ENCODE data around the gene COL4A2.

COL4A2 gene

DNA sequence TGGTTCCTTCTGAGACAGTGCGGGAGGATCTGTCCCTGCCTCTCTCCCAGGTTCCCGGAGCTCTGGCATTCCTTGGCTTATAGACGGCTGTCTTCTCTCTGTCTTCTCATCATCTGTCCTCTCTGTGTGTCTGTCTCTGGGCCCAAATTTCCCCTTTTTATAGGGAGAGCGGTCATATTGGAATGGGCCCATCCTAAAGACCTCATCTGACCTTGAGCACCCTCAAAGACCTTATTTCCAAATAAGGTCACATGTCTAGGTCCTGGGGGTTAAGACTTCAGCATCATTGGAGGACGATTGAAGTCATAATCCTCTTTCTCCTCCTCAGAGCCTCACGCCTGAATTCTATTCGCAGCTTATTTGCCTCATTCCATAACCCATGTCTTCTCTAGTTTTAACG lies 156.1 kb downstream of the COL4A2 start:
- Histone ChIP-seq H3K9ac (ENCODE audit: low read depth, low read length) (no peak overlapping the region), H3K4me1 (ENCODE audit: insufficient read depth, low read length) (no peaks in the 10 kb centered on the region), H3K36me3 (ENCODE audit: insufficient read depth, low read length) (peaks cover 19% of the 10 kb centered on the region), H3K9me3 (ENCODE audit: control insufficient read depth, insufficient read depth, low read length) (no peaks in the 10 kb centered on the region)

DNA sequence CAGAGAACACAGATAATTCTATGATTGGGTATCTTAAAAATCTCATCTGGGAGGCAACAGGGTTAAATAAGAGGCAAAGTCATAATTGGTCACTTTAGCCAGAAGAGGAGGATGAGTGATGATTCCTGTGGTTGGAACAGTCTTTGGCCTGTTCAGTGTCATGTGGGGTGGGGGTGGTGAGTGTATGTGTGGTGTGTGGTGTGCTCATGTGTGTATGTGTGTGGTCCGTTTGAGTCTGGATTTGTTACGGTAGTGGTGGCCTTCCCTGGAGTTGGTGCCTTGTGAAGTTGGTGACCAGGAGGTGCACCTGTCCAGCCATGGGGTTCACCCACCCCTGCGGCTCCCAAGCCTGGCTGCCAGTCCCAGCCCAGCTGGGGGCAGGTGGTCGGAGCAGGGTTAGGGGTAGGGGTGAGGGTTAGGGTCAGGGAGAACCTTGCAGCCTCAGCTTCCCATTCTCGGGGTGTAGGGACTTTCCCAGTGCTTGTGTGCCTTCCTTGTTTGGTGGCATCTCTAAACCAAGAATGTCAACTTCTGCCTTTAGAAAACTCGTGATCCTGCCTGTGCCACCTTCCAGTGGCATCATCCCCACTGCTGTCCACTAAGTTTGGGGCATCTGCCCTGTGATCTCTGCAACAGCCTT lies 156.9 kb downstream of the COL4A2 start:
- Histone ChIP-seq H3K36me3 (ENCODE audit: insufficient read depth, low read length) (peaks cover 22% of the 10 kb centered on the region), H3K9me3 (ENCODE audit: control insufficient read depth, insufficient read depth, low read length) (no peaks in the 10 kb centered on the region), H3K4me1 (ENCODE audit: insufficient read depth, low read length) (no peaks in the 10 kb centered on the region), H3K9ac (ENCODE audit: low read depth, low read length) (no peak overlapping the region)

DNA sequence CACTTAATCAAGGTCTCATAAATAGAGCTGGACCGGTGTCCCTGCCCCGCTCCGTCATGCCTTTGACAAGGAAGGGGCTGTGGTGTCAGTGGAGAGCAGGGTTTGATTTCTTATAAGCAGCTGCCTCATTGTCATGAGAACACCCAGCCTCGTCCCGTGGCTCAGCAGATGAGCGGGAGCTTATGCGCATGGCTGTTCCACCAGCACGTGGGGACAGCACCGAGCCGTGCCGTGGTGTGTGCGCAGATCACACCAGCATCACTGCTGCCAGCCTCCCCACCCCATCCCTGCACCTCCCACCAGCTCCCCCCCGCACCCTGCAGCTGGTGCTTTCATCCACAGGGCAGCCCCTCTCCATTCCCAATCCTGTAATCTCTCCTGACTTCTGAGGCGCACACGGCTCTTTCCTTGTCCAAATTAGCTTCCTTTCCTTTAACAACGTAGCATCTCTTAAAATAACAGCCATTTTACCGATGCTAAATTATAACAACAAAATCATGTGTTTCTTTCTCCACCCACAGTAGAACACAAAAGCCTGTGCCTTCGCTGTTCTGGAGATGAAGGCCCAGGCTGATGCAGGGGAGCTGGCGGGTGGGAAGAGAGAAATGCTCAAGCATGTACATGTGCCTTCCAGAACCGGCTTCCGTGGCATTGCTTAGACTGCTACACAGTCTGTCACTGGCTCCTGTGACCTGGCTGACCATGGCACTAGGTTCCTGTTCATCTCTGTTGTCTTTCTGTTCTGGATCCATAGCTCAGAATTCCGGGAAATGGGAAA lies 157.7 kb downstream of the COL4A2 start:
- Histone ChIP-seq H3K9ac (ENCODE audit: low read depth, low read length) (no peak overlapping the region), H3K9me3 (ENCODE audit: control insufficient read depth, insufficient read depth, low read length) (no peaks in the 10 kb centered on the region), H3K4me1 (ENCODE audit: insufficient read depth, low read length) (no peaks in the 10 kb centered on the region), H3K36me3 (ENCODE audit: insufficient read depth, low read length) (peaks cover 22% of the 10 kb centered on the region)

DNA sequence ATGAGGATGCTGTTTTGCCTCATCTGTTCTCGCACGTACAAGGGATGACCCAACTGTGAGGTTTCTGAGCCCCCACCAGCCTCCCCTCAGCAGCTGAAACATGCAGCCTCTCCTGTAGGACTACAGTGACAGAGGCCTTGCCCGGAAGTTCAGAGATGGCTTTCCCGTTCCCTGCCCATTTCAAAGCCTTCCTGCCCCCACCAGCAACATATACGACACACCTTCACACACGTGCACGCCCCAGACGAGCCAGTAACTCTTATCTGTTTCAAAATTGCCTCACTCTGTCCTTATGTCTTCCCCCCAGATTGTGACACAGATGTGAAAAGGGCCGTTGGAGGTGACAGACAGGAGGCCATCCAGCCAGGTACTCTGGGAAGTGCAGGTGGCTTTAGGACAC lies 158.6 kb downstream of the COL4A2 start:
- Histone ChIP-seq H3K9ac (ENCODE audit: low read depth, low read length) (no peak overlapping the region), H3K4me1 (ENCODE audit: insufficient read depth, low read length) (no peaks in the 10 kb centered on the region), H3K36me3 (ENCODE audit: insufficient read depth, low read length) (peaks cover 17% of the 10 kb centered on the region), H3K9me3 (ENCODE audit: control insufficient read depth, insufficient read depth, low read length) (no peaks in the 10 kb centered on the region)

DNA sequence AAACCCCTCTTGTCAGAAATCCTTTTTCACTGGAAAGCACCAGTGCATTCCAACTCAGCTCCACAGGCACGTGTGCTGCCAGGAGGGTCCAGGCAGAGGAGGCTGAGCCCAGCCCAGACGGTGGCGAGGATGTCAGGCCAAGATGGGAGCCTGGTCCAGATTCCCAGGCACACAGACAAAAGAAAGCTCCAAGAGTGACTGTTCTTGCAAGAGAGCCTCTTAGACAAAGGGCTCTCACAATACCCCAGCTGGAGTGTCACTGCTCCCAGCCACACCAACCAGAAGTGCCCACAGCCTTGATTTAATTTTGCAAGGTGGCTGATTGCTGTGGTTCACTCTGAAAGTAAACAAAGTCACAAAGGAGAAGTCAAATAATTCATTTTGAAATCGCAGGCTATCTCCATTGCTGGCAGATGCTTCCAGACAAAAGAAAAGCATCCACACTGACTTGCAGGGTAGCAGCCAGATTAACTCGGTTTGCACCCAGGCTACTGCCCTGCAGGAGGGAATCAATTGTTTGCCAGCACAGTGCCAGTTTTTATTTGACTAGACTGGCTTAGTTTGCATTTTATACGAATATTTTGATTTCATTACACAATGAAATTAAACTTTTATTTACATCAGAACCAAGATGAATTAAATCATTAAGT lies 159.3 kb downstream of the COL4A2 start:
- Histone ChIP-seq H3K36me3 (ENCODE audit: insufficient read depth, low read length) (peaks cover 12% of the 10 kb centered on the region), H3K9ac (ENCODE audit: low read depth, low read length) (no peak overlapping the region), H3K4me1 (ENCODE audit: insufficient read depth, low read length) (no peaks in the 10 kb centered on the region), H3K9me3 (ENCODE audit: control insufficient read depth, insufficient read depth, low read length) (no peaks in the 10 kb centered on the region)

DNA sequence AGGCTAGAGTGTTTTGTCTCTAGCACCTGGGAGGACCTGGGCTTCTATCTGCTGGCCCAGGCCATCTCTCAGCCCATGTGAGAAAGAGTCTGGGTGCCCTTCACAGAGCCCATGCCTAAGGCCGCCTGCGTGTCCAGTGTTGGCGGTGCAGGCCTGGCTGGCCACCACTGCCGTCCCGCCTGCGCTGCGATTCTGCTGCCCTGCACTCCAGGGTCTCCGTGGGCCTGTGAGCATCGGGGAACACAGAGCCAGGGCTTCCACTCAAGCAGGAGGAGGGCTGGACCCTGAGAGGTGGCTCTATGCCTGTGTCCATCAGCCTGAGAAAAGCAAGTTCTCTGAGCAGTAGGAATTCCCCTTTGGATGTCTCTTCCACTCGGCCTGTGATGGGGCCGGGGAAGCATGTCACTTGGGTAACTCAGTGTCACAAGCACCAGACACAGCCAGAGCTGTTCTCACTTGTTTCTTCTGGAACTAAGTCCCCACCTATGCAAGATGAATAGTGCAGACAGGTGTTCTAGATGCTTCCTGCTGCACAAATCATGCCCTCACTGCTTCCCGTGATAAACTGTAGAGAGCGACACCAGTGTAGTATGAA lies 160.5 kb downstream of the COL4A2 start:
- Histone ChIP-seq H3K4me1 (ENCODE audit: insufficient read depth, low read length) (no peaks in the 10 kb centered on the region), H3K9me3 (ENCODE audit: control insufficient read depth, insufficient read depth, low read length) (no peaks in the 10 kb centered on the region), H3K36me3 (ENCODE audit: insufficient read depth, low read length) (peaks cover 12% of the 10 kb centered on the region), H3K9ac (ENCODE audit: low read depth, low read length) (no peak overlapping the region)

DNA sequence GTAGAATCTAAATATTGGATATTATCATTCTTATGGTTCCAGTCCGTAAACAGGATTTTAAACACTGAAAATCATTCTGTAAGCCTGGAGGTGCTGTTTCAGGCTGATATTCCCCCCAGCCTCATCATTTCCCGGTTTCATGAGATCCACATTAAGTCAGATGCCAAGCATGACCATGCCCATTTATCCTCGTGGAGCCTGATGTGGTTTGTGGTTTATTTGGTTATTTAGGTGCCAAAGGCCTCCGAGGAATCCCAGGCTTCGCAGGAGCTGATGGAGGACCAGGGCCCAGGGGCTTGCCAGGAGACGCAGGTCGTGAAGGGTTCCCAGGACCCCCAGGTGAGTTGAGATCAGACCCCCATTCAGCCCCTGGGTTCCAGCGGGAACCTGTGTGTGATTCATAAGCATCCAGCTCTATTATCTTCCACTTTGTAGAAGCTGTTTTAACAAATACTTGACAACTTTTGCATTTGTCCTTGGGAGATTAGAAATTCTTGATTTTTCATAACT lies 162.0 kb downstream of the COL4A2 start:
- H3K9ac ChIP-seq (ENCODE audit: low read depth, low read length), result no peak overlapping the region
- no peaks in the 10 kb centered on the region for H3K9me3 ChIP-seq (ENCODE audit: control insufficient read depth, insufficient read depth, low read length)
- no peaks in the 10 kb centered on the region for H3K4me1 ChIP-seq (ENCODE audit: insufficient read depth, low read length)
- H3K36me3 ChIP-seq (ENCODE audit: insufficient read depth, low read length), result peaks cover 8% of the 10 kb centered on the region

DNA sequence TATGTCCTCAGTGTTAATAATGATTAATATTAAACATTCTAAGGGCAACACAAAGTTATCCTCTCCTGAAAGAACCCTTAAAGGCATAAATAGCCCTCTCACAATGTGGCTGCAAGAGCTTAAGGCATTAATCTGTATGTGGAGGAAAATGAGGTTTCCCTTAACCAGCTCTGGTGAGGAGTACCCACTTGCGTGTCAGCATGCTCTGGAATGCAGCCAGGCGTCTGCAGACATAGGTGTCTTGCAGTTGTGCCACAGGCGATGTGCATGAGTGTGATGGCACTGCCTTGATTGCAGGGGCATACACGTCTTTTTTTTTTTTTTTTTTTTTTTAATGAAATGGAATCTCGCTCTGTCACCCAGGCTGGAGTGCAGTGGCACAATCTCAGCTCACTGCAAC lies 162.5 kb downstream of the COL4A2 start:
- Histone ChIP-seq H3K36me3 (ENCODE audit: insufficient read depth, low read length) (peaks cover 8% of the 10 kb centered on the region), H3K9me3 (ENCODE audit: control insufficient read depth, insufficient read depth, low read length) (no peaks in the 10 kb centered on the region)

DNA sequence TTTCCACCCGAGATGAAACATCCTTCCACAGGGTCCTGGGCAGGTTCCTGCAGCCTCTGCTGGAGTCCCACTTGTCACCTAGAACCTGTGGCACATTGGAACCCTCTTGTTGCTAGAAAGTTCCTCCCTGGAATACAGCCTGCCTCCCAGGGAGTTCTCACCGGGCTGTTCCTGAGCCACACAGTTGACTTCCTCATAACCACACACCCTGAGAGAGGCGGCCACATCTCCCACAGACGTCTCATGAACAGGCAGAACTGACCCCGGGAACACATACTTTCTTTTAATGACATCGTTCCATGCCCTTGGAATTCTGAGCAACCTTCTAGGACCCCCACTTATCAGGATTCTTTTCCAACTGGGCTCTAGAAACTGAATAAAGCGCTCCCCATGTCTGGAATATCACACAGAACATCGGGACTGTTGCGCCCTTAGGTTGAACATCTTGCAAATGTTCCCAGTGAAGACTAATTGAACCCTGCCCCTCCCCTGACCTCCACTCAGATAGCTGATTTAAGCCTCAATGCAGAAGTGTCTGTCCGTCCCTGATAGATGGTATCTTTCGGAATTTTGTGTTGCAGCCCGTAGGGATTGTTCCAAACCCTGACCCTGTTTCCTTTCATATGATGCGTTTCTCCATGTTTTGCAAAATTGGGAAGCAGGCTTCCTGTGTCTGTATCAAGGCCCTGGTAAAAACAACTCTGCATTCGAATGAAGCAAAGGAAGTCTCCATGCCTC lies 163.4 kb downstream of the COL4A2 start:
- H3K36me3 ChIP-seq (ENCODE audit: insufficient read depth, low read length), result peaks cover 13% of the 10 kb centered on the region
- H3K9me3 ChIP-seq (ENCODE audit: control insufficient read depth, insufficient read depth, low read length), result no peaks in the 10 kb centered on the region
- no peaks in the 10 kb centered on the region for H3K4me1 ChIP-seq (ENCODE audit: insufficient read depth, low read length)
- no peak overlapping the region for H3K9ac ChIP-seq (ENCODE audit: low read depth, low read length)

More for the DNA sequence above, 162.5 kb downstream of the COL4A2 start:
- Histone ChIP-seq H3K9ac (ENCODE audit: low read depth, low read length) (no peak overlapping the region), H3K4me1 (ENCODE audit: insufficient read depth, low read length) (no peaks in the 10 kb centered on the region)

DNA sequence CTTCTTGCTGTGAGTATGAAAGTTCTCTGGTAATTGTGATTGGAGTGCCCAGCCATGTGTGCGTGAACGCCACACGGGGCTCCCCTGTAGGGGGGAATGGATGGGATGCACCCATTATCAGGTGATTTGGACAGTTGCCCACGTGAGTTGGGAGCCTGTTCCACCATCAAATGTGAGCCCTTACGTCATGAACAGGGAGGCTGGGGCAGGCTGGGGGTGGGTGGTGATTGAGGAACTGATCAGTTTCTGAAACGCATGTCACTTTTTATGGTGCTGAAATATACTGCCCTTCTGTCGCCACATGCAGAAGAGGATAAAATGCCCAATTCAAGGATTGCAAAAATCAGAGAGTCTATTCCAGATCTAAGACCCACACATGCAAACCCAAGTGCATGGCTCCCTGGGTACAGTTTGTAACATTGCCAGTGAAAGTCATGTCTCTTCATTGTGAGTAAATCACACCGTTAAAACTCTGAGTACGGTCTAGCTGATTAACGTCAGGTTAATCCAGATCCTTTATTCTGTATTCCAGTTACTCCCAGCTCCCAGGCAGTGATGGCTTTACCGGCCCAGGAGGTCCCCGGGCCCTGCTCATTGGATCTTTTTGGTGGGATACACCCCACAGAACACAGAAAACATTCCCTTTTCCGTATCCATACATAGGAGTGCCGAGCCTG lies 164.2 kb downstream of the COL4A2 start:
- H3K4me1 ChIP-seq (ENCODE audit: insufficient read depth, low read length), result no peaks in the 10 kb centered on the region
- H3K9ac ChIP-seq (ENCODE audit: low read depth, low read length), result no peak overlapping the region
- H3K36me3 ChIP-seq (ENCODE audit: insufficient read depth, low read length), result peaks cover 12% of the 10 kb centered on the region
- no peaks in the 10 kb centered on the region for H3K9me3 ChIP-seq (ENCODE audit: control insufficient read depth, insufficient read depth, low read length)

DNA sequence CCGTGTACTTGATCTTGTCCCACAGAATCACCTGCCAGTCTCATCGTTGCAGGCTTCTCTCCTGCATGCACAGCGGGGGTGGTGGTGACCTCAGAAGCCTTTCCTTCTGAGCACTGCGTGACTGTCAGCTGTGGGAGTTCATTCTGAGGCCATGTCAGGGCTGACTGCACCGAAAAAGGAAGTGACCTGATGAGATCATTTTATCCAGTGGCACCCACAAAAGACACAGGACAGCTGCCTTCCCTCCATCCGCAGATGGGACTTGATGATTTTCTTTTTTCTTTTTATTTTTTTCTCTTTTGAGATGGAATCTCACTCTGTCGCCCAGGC lies 164.7 kb downstream of the COL4A2 start:
- Histone ChIP-seq H3K4me1 (ENCODE audit: insufficient read depth, low read length) (no peaks in the 10 kb centered on the region), H3K9ac (ENCODE audit: low read depth, low read length) (no peak overlapping the region), H3K36me3 (ENCODE audit: insufficient read depth, low read length) (peaks cover 9% of the 10 kb centered on the region), H3K9me3 (ENCODE audit: control insufficient read depth, insufficient read depth, low read length) (no peaks in the 10 kb centered on the region)

DNA sequence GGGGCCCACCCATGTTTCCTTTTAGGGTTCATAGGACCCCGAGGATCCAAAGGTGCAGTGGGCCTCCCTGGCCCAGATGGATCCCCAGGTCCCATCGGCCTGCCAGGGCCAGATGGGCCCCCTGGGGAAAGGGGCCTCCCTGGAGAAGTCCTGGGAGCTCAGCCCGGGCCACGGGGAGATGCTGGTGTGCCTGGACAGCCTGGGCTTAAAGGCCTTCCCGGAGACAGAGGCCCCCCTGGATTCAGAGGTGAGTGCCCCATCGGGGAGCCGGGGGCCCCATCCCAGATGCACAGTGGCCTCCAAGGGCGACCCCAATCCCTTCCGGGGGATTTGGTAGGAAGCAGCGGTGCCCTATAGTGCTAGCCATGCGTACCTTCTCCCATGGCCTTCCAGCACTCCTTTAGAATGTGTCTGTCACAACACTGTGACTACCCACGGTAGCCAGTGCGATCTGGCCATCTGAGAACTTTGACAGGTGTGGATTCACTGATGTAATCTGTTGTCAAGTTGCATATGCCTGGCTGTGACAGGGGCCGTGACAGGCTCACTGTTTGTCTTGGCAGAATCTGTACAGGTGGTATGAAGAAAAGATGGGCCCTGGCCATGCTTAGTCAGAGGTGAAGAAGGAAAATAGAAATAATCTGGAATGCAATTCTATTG lies 165.9 kb downstream of the COL4A2 start:
- Histone ChIP-seq H3K9ac (ENCODE audit: low read depth, low read length) (no peak overlapping the region), H3K36me3 (ENCODE audit: insufficient read depth, low read length) (peaks cover 9% of the 10 kb centered on the region), H3K9me3 (ENCODE audit: control insufficient read depth, insufficient read depth, low read length) (no peaks in the 10 kb centered on the region), H3K4me1 (ENCODE audit: insufficient read depth, low read length) (no peaks in the 10 kb centered on the region)

DNA sequence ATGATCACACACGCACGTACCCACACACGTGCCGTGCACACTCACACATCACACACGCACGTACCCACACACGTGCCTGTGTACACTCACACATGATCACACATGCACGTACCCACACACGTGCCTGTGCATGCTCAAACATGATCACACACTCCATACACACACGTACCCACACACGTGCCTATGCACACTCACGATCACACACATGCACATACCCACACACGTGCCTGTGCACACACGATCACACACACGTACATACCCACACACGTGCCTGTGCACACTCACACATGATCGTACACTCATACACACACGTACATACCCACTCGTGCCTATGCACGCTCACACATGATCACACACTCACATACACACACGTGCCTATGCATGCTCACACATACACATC lies 167.6 kb downstream of the COL4A2 start:
- H3K36me3 ChIP-seq (ENCODE audit: insufficient read depth, low read length), result peaks cover 7% of the 10 kb centered on the region
- no peaks in the 10 kb centered on the region for H3K9me3 ChIP-seq (ENCODE audit: control insufficient read depth, insufficient read depth, low read length)
- no peaks in the 10 kb centered on the region for H3K4me1 ChIP-seq (ENCODE audit: insufficient read depth, low read length)
- no peak overlapping the region for H3K9ac ChIP-seq (ENCODE audit: low read depth, low read length)
